Omental fat pad (tissue), 4 donors: ENCODE measurements around the gene SLC48A1. TPM values are rescaled to one million over a fixed set of nuclear protein-coding genes. Genes with fewer than 3 reads are reported as not detected.
A peak's percentile ranks its signal among the peaks of the same experiment; 100 is the strongest.

Experiments used
- ATAC-seq: fragments of 150-250 bp; one replicate; pipeline ENCODE4 v1.9.1; 2016; ENCODE audit warnings: mild to moderate bottlenecking, moderate library complexity; ENCODE audit not compliant: low FRiP score
- DNase-seq: peaks from one replicate; pipeline ENCODE4 v3.0.0-alpha.2; 2019; ENCODE audit warnings: low spot score
- CTCF ChIP-seq, 3 donors: fragments of 450-650 bp; IDR thresholded peaks; one replicate each; pipeline ENCODE4 v1.5.1; 2016 to 2017; ENCODE audit warnings: antibody characterized with exemption in 3 of 3, mild to moderate bottlenecking in 3 of 3, moderate library complexity in 2 of 3
- total RNA-seq, 4 donors: library from RNA; depleted of rRNA; stranded (reverse); fragments of >200 nt; gene quantifications; one replicate each; pipeline ENCODE4 v1.1.0, GENCODE V29; 2016

SLC48A1 gene
- total RNA-seq, 4 donors from 2014 or later: 27.6 to 50.3 (median 48.1) TPM

GRCh38 chr12:47763481-47764346 is 9.3 kb upstream of the SLC48A1 start:
- TF ChIP-seq CTCF (IDR thresholded peaks at IDR 0.05): no peak
- DNase-seq (no peak), ATAC-seq (no peak)

- DNase-seq: no peak
- no peak for ATAC-seq
- no peak for TF ChIP-seq CTCF (IDR thresholded peaks at IDR 0.05)
Observed at GRCh38 chr12:47766502-47767215, 6.4 kb upstream of the SLC48A1 start.

GRCh38 chr12:47767216-47767724 is 5.8 kb upstream of the SLC48A1 start:
- DNase-seq (no peak), ATAC-seq (no peak)
- no peak for TF ChIP-seq CTCF (IDR thresholded peaks at IDR 0.05)

GRCh38 chr12:47768323-47768811 is 4.7 kb upstream of the SLC48A1 start:
- ATAC-seq (no peak), DNase-seq (no peak)
- TF ChIP-seq CTCF (IDR thresholded peaks at IDR 0.05): no peak

GRCh38 chr12:47769234-47770085 is 3.6 kb upstream of the SLC48A1 start:
- DNase-seq (no peak), ATAC-seq (no peak)
- no peak for TF ChIP-seq CTCF (IDR thresholded peaks at IDR 0.05)

- no peak for TF ChIP-seq CTCF (IDR thresholded peaks at IDR 0.05)
- DNase-seq (no peak), ATAC-seq (peak; percentile 50)
Observed at GRCh38 chr12:47770086-47770726, 2.8 kb upstream of the SLC48A1 start.
